Natural killer cell (primary cell): ENCODE data around the gene CD63. TPM values are rescaled to one million over a fixed set of nuclear protein-coding genes. Genes with fewer than 3 reads are reported as not detected.

Source experiments
- ATAC-seq, 3 donors: fragments of 150-1000 bp in 2 of 3; fragments of 200-7000 bp in 1 of 3; cut with Tn5 transposase; 1 replicate in 1 of 3; 2 replicates in 2 of 3; pipeline ENCODE4 v1.10.0; 2021; ENCODE audit warnings: mild to moderate bottlenecking in 2 of 3, moderate library complexity in 2 of 3
- DNase-seq, 2 donors: peaks; one replicate each; pipeline versions ENCODE4 v3.0.0 to v3.0.0-alpha.2; 2013 to 2021; ENCODE audit warnings: mixed read lengths in 1 of 2
- H3K27ac ChIP-seq: one replicate; pipeline ENCODE4 v1.5.1; 2013; ENCODE audit warnings: mild to moderate bottlenecking, low read length
- H3K27me3 ChIP-seq: one replicate; pipeline ENCODE4 v1.6.1; 2013; ENCODE audit warnings: low read length; ENCODE audit not compliant: control insufficient read depth, insufficient read depth
- H3K36me3 ChIP-seq: one replicate; pipeline ENCODE4 v1.6.1; 2013; ENCODE audit warnings: low read length; ENCODE audit not compliant: control insufficient read depth, insufficient read depth
- H3K4me1 ChIP-seq: one replicate; pipeline ENCODE4 v1.6.1; 2013; ENCODE audit warnings: low read length; ENCODE audit not compliant: control insufficient read depth, insufficient read depth
- H3K4me3 ChIP-seq: one replicate; pipeline ENCODE4 v1.5.1; 2013; ENCODE audit warnings: low read length
- H3K9me3 ChIP-seq: one replicate; pipeline ENCODE4 v1.6.1; 2013; ENCODE audit warnings: low read length; ENCODE audit not compliant: control insufficient read depth, insufficient read depth
- H3K27ac Mint-ChIP-seq, 2 donors: one replicate each; pipeline ENCODE4 v1.8.0; 2022; ENCODE audit warnings: mild to moderate bottlenecking in 2 of 2, mixed read lengths in 2 of 2, moderate library complexity in 1 of 2
- H3K27me3 Mint-ChIP-seq, 2 donors: one replicate each; pipeline ENCODE4 v1.8.0; 2022; ENCODE audit warnings: low read depth in 2 of 2, mixed read lengths in 2 of 2
- H3K36me3 Mint-ChIP-seq: one replicate; pipeline ENCODE4 v1.8.0; 2022; ENCODE audit warnings: mixed read lengths
- H3K4me1 Mint-ChIP-seq, 2 donors: one replicate each; pipeline ENCODE4 v1.8.0; 2022; ENCODE audit warnings: mixed read lengths in 2 of 2
- H3K4me3 Mint-ChIP-seq: one replicate; pipeline ENCODE4 v1.8.0; 2022; ENCODE audit warnings: mild to moderate bottlenecking, moderate library complexity, mixed read lengths
- H3K9me3 Mint-ChIP-seq, 2 donors: one replicate each; pipeline ENCODE4 v1.8.0; 2022; ENCODE audit warnings: mixed read lengths in 2 of 2
- CTCF ChIP-seq: fragments of 200-600 bp; IDR thresholded peaks from one replicate; pipeline ENCODE4 v1.8.0; 2022; ENCODE audit warnings: antibody characterized with exemption
- WGBS: methylation state at CpG from one replicate; pipeline ENCODE4 v1.1.7; 2013; ENCODE audit warnings: missing lambda C conversion rate; ENCODE audit not compliant: insufficient coverage; 5-methylcytosine and 5-hydroxymethylcytosine counted together
- intact Hi-C: fragments of 100-400 bp; cut with micrococcal nuclease; formaldehyde crosslinking; loops from one replicate; pipeline ENCODE4 v1.14.2; 2022
- total RNA-seq, 4 donors: library from RNA; stranded (reverse); fragments of 120-200 nt in 1 of 4; gene quantifications; one replicate each; pipeline versions ENCODE4 v1.2.3 to v1.2.4, GENCODE V29; 2013 to 2022

Gene CD63
- total RNA-seq, 3 donors from 2014 or later (not counting 1 experiment from before 2014, with no cell fraction given): 296 to 441 (median 319) TPM

- H3K27me3 ChIP-seq: no peaks in the 10 kb centered on the region
- no peak overlapping the region for H3K4me3 Mint-ChIP-seq
- no peaks in the 10 kb centered on the region for H3K9me3 ChIP-seq
- H3K9me3 Mint-ChIP-seq: no peaks in the 10 kb centered on the region
- peaks cover 18% of the 10 kb centered on the region for H3K36me3 ChIP-seq
- WGBS: 100% methylated on average over 6 of the region's 7 CpGs
- no peak for DNase-seq
- H3K4me3 ChIP-seq: no peak overlapping the region
- intact Hi-C loops: no loop called here
- peaks cover 45% of the 10 kb centered on the region for H3K4me1 ChIP-seq
- no peak overlapping the region for H3K27ac ChIP-seq
- no peak overlapping the region for H3K27ac Mint-ChIP-seq
- ATAC-seq: no peak
- no peaks in the 10 kb centered on the region for H3K36me3 Mint-ChIP-seq
- no peaks in the 10 kb centered on the region for H3K27me3 Mint-ChIP-seq
- peaks cover 19 to 32% of the 10 kb centered on the region in 2 donors for H3K4me1 Mint-ChIP-seq
- TF ChIP-seq CTCF: no peak
These were observed 9.4 kb downstream of the CD63 start for GRCh38 chr12:55719371-55719770.

- intact Hi-C loops: no loop called here
- H3K4me3 Mint-ChIP-seq: no peak overlapping the region
These were observed 10.1 kb downstream of the CD63 start for GRCh38 chr12:55718624-55719275.

GRCh38 chr12:55718015-55718414, 10.8 kb downstream of the CD63 start:
- H3K27me3 ChIP-seq: no peaks in the 10 kb centered on the region
- WGBS: 95% methylated on average over 2 of the region's 4 CpGs
- H3K36me3 Mint-ChIP-seq: no peaks in the 10 kb centered on the region
- H3K27ac Mint-ChIP-seq: peak overlapping the region in 1 of 2 donors; percentile 45
- ATAC-seq (no peak), DNase-seq (no peak)
- H3K27ac ChIP-seq: no peak overlapping the region
- TF ChIP-seq CTCF: no peak
- peaks cover 12% of the 10 kb centered on the region for H3K36me3 ChIP-seq
- H3K9me3 Mint-ChIP-seq: no peaks in the 10 kb centered on the region
- no peaks in the 10 kb centered on the region for H3K9me3 ChIP-seq
- no peaks in the 10 kb centered on the region for H3K27me3 Mint-ChIP-seq
- intact Hi-C loops: no loop called here
- H3K4me1 ChIP-seq: peaks cover 42% of the 10 kb centered on the region
- H3K4me1 Mint-ChIP-seq: peaks cover 18 to 32% of the 10 kb centered on the region in 2 donors
- H3K4me3 ChIP-seq: no peak overlapping the region
- no peak overlapping the region for H3K4me3 Mint-ChIP-seq

More at GRCh38 chr12:55718624-55719275, 10.1 kb downstream of the CD63 start:
- Histone ChIP-seq H3K9me3 (no peaks in the 10 kb centered on the region), H3K36me3 (peaks cover 13% of the 10 kb centered on the region), H3K27me3 (no peaks in the 10 kb centered on the region), H3K4me3 (no peak overlapping the region), H3K4me1 (peaks cover 42% of the 10 kb centered on the region), H3K27ac (no peak overlapping the region)
- DNase-seq (no peak), ATAC-seq (no peak)
- Mint-ChIP-seq H3K9me3 (no peaks in the 10 kb centered on the region), H3K36me3 (no peaks in the 10 kb centered on the region), H3K27ac (peak overlapping the region in 1 of 2 donors; percentile 45), H3K4me1 (peaks cover 18 to 32% of the 10 kb centered on the region in 2 donors), H3K27me3 (no peaks in the 10 kb centered on the region)
- WGBS: 90% methylated on average over 4 of the region's 4 CpGs
- TF ChIP-seq CTCF: no peak
